GM23338 (cell line): ENCODE data around the gene SUSD1.

ENCODE experiments used
- EZH2 ChIP-seq: fragments of 200-600 bp; sonication (generic); IDR thresholded peaks from one replicate; pipeline ENCODE4 v1.8.0; 2017; ENCODE audit warnings: antibody characterized with exemption, mild to moderate bottlenecking, low read depth; ENCODE audit not compliant: unreplicated experiment
- EZH2phosphoT487 ChIP-seq: fragments of 200-600 bp; sonication (generic); IDR thresholded peaks from one replicate; pipeline ENCODE4 v1.8.1; 2018; ENCODE audit warnings: antibody characterized with exemption; ENCODE audit not compliant: unreplicated experiment
- POLR2AphosphoS5 ChIP-seq: IDR thresholded peaks from 2 replicates; pipeline ENCODE4 v1.6.1; 2016; ENCODE audit warnings: antibody characterized with exemption, low read depth
- STAT1 ChIP-seq: IDR thresholded peaks from one replicate; pipeline ENCODE4 v1.6.1; 2016; ENCODE audit warnings: antibody characterized with exemption; ENCODE audit not compliant: unreplicated experiment
- TF ChIP-seq, protein P1 (sequence below), 2 experiments: fragments of 200-600 bp in 1 of 2; sonication (generic) in 1 of 2; conservative IDR thresholded peaks; 2 replicates each; pipeline versions ENCODE4 v1.5.1 to v1.6.1; 2016 to 2017; ENCODE audit warnings: antibody characterized with exemption in 2 of 2, low read depth in 2 of 2, mild to moderate bottlenecking in 2 of 2, moderate library complexity in 1 of 2
- TF ChIP-seq, protein P2 (sequence below): IDR thresholded peaks from 2 replicates; pipeline ENCODE4 v1.6.1; 2016; ENCODE audit warnings: antibody characterized with exemption
- TF ChIP-seq, protein P3 (sequence below): IDR thresholded peaks from one replicate; pipeline ENCODE4 v1.6.1; 2018; ENCODE audit warnings: antibody characterized with exemption; ENCODE audit not compliant: unreplicated experiment

DNA sequence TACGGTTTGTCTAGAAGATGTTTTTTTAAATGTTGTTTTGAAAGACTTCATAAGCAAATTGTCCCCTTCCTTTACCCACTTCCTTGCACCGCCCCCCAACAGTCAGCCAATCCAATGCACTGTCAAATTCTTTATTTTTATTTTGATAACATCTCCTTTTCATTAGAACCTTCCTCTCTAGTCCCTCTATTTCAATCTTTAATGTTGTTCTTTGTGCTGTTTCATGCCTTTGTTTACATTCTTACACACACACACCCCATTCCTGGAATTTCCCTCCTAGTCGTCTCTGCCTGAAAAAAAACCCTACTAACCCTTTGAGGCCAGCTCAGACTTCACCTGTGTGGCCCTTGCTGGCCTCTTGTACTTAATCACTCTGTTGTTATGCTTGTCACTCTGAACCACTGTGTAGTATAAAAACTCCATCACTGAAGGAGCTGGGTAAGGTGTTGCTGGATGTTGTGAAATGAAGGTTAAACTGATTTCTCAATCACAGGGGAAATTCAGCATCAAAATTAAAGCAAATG, 145.1 kb downstream of the SUSD1 start:
- TF ChIP-seq, protein P1, sequence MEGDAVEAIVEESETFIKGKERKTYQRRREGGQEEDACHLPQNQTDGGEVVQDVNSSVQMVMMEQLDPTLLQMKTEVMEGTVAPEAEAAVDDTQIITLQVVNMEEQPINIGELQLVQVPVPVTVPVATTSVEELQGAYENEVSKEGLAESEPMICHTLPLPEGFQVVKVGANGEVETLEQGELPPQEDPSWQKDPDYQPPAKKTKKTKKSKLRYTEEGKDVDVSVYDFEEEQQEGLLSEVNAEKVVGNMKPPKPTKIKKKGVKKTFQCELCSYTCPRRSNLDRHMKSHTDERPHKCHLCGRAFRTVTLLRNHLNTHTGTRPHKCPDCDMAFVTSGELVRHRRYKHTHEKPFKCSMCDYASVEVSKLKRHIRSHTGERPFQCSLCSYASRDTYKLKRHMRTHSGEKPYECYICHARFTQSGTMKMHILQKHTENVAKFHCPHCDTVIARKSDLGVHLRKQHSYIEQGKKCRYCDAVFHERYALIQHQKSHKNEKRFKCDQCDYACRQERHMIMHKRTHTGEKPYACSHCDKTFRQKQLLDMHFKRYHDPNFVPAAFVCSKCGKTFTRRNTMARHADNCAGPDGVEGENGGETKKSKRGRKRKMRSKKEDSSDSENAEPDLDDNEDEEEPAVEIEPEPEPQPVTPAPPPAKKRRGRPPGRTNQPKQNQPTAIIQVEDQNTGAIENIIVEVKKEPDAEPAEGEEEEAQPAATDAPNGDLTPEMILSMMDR (conservative IDR thresholded peaks at IDR 0.05; ENCODE audit: low read depth in 2 of 2): no peak
- TF ChIP-seq EZH2 (no peak), EZH2phosphoT487 (no peak), POLR2AphosphoS5 (no peak), STAT1 (no peak)
- TF ChIP-seq, protein P2, sequence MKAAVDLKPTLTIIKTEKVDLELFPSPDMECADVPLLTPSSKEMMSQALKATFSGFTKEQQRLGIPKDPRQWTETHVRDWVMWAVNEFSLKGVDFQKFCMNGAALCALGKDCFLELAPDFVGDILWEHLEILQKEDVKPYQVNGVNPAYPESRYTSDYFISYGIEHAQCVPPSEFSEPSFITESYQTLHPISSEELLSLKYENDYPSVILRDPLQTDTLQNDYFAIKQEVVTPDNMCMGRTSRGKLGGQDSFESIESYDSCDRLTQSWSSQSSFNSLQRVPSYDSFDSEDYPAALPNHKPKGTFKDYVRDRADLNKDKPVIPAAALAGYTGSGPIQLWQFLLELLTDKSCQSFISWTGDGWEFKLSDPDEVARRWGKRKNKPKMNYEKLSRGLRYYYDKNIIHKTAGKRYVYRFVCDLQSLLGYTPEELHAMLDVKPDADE: no peak
- TF ChIP-seq, protein P3, sequence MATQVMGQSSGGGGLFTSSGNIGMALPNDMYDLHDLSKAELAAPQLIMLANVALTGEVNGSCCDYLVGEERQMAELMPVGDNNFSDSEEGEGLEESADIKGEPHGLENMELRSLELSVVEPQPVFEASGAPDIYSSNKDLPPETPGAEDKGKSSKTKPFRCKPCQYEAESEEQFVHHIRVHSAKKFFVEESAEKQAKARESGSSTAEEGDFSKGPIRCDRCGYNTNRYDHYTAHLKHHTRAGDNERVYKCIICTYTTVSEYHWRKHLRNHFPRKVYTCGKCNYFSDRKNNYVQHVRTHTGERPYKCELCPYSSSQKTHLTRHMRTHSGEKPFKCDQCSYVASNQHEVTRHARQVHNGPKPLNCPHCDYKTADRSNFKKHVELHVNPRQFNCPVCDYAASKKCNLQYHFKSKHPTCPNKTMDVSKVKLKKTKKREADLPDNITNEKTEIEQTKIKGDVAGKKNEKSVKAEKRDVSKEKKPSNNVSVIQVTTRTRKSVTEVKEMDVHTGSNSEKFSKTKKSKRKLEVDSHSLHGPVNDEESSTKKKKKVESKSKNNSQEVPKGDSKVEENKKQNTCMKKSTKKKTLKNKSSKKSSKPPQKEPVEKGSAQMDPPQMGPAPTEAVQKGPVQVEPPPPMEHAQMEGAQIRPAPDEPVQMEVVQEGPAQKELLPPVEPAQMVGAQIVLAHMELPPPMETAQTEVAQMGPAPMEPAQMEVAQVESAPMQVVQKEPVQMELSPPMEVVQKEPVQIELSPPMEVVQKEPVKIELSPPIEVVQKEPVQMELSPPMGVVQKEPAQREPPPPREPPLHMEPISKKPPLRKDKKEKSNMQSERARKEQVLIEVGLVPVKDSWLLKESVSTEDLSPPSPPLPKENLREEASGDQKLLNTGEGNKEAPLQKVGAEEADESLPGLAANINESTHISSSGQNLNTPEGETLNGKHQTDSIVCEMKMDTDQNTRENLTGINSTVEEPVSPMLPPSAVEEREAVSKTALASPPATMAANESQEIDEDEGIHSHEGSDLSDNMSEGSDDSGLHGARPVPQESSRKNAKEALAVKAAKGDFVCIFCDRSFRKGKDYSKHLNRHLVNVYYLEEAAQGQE: no peak
